Parathyroid adenoma (tissue), 2 donors: ENCODE measurements around the gene EGFR.

Experiments used
- H2AFZ ChIP-seq: fragments of 300-600 bp; sonication (generic); one replicate; pipeline ENCODE4 v1.7.0; 2017; ENCODE audit warnings: antibody characterized with exemption, mild to moderate bottlenecking
- H3K27ac ChIP-seq: fragments of 300-600 bp; sonication (generic); one replicate; pipeline ENCODE4 v1.7.0; 2017
- H3K27me3 ChIP-seq: fragments of 300-600 bp; sonication (generic); one replicate; pipeline ENCODE4 v1.7.0; 2017; ENCODE audit warnings: low read length; ENCODE audit not compliant: control insufficient read depth, insufficient read depth
- H3K36me3 ChIP-seq: fragments of 300-600 bp; sonication (generic); one replicate; pipeline ENCODE4 v1.7.0; 2017; ENCODE audit warnings: low read length; ENCODE audit not compliant: control insufficient read depth, insufficient read depth
- H3K4me1 ChIP-seq: fragments of 300-600 bp; sonication (generic); one replicate; pipeline ENCODE4 v1.7.0; 2017; ENCODE audit warnings: control low read depth
- H3K4me2 ChIP-seq: fragments of 300-600 bp; sonication (generic); one replicate; pipeline ENCODE4 v1.7.0; 2017; ENCODE audit warnings: low read length
- H3K4me3 ChIP-seq: fragments of 300-600 bp; sonication (generic); one replicate; pipeline ENCODE4 v1.7.0; 2017; ENCODE audit warnings: low read depth, low read length
- H3K79me2 ChIP-seq: fragments of 300-600 bp; sonication (generic); one replicate; pipeline ENCODE4 v1.7.0; 2017; ENCODE audit warnings: control low read depth
- H3K9ac ChIP-seq: fragments of 300-600 bp; sonication (generic); one replicate; pipeline ENCODE4 v1.7.0; 2017; ENCODE audit warnings: mild to moderate bottlenecking
- H3K9me3 ChIP-seq: fragments of 300-600 bp; sonication (generic); one replicate; pipeline ENCODE4 v1.7.0; 2017; ENCODE audit warnings: low read length; ENCODE audit not compliant: control insufficient read depth
- CTCF ChIP-seq: fragments of 300-600 bp; sonication (generic); IDR thresholded peaks from one replicate; pipeline ENCODE4 v1.7.0; 2017; ENCODE audit warnings: antibody characterized with exemption, mild to moderate bottlenecking
- donor health status: primary hyperparathyroidism.

EGFR gene

GRCh38 chr7:54980521-54980920 is 38.3 kb upstream of the EGFR start:
- Histone ChIP-seq H3K4me1 (no peaks in the 10 kb centered on the region), H3K4me2 (no peak overlapping the region), H2AFZ (no peak overlapping the region), H3K79me2 (no peaks in the 10 kb centered on the region), H3K9ac (no peak overlapping the region), H3K4me3 (no peak overlapping the region), H3K27me3 (no peaks in the 10 kb centered on the region), H3K27ac (no peak overlapping the region), H3K9me3 (no peaks in the 10 kb centered on the region), H3K36me3 (no peaks in the 10 kb centered on the region)
- no peak for TF ChIP-seq CTCF

GRCh38 chr7:54981913-54982312 is 36.9 kb upstream of the EGFR start:
- no peak overlapping the region for H2AFZ ChIP-seq
- no peaks in the 10 kb centered on the region for H3K79me2 ChIP-seq
- no peaks in the 10 kb centered on the region for H3K36me3 ChIP-seq
- H3K9ac ChIP-seq, result no peak overlapping the region
- no peak overlapping the region for H3K4me2 ChIP-seq
- no peak overlapping the region for H3K4me3 ChIP-seq
- no peak overlapping the region for H3K27ac ChIP-seq
- no peaks in the 10 kb centered on the region for H3K27me3 ChIP-seq
- H3K4me1 ChIP-seq, result no peaks in the 10 kb centered on the region
- H3K9me3 ChIP-seq, result no peaks in the 10 kb centered on the region
- no peak for TF ChIP-seq CTCF

GRCh38 chr7:54985426-54986330 is 33.1 kb upstream of the EGFR start:
- H3K79me2 ChIP-seq, result no peaks in the 10 kb centered on the region
- H3K9ac ChIP-seq, result no peak overlapping the region
- no peak overlapping the region for H2AFZ ChIP-seq
- no peak overlapping the region for H3K4me3 ChIP-seq
- no peak overlapping the region for H3K4me2 ChIP-seq
- H3K36me3 ChIP-seq, result no peaks in the 10 kb centered on the region
- H3K27me3 ChIP-seq, result no peaks in the 10 kb centered on the region
- H3K27ac ChIP-seq, result no peak overlapping the region
- H3K9me3 ChIP-seq, result no peaks in the 10 kb centered on the region
- H3K4me1 ChIP-seq, result no peaks in the 10 kb centered on the region
- TF ChIP-seq CTCF, result no peak

GRCh38 chr7:54986716-54987115 is 32.1 kb upstream of the EGFR start:
- H3K4me2 ChIP-seq, result no peak overlapping the region
- H2AFZ ChIP-seq, result no peak overlapping the region
- no peak for TF ChIP-seq CTCF
- no peaks in the 10 kb centered on the region for H3K27me3 ChIP-seq
- no peak overlapping the region for H3K9ac ChIP-seq
- H3K27ac ChIP-seq, result no peak overlapping the region
- no peaks in the 10 kb centered on the region for H3K4me1 ChIP-seq
- no peaks in the 10 kb centered on the region for H3K9me3 ChIP-seq
- H3K36me3 ChIP-seq, result no peaks in the 10 kb centered on the region
- no peaks in the 10 kb centered on the region for H3K79me2 ChIP-seq
- no peak overlapping the region for H3K4me3 ChIP-seq

GRCh38 chr7:54987772-54988171 is 31.0 kb upstream of the EGFR start:
- no peak for TF ChIP-seq CTCF
- Histone ChIP-seq H3K4me1 (no peaks in the 10 kb centered on the region), H3K4me2 (no peak overlapping the region), H3K9ac (no peak overlapping the region), H3K27ac (no peak overlapping the region), H3K4me3 (no peak overlapping the region), H3K79me2 (no peaks in the 10 kb centered on the region), H3K27me3 (no peaks in the 10 kb centered on the region), H3K36me3 (no peaks in the 10 kb centered on the region), H3K9me3 (no peaks in the 10 kb centered on the region), H2AFZ (no peak overlapping the region)
